NCI-H774 (cell line): ENCODE measurements around the gene CELA3A.
"Not testable (repeated sequence)": the region's sequence is repeated elsewhere in the genome, so short reads cannot be mapped to it uniquely, and the experiment has no call there.

Experiments
- DNase-seq: peaks from one replicate; lab custom pipeline; 2025; lab: John Stamatoyannopoulos, UW

CELA3A gene

GRCh38 chr1:22001409-22001808, at the start of gene CELA3A:
CELA3A (plus strand) TSS chr1:22001657; CDS start chr1:22001675, 18 bp downstream.
- no peak for DNase-seq

- no peak for DNase-seq
Observed at GRCh38 chr1:21952786-21953520, 48.5 kb upstream of the CELA3A start.

GRCh38 chr1:21955058-21955457, 46.4 kb upstream of the CELA3A start:
- no peak for DNase-seq

GRCh38 chr1:21955501-21956281, 45.8 kb upstream of the CELA3A start:
- no peak for DNase-seq

- DNase-seq: no peak
Observed at GRCh38 chr1:21956720-21957552, 44.5 kb upstream of the CELA3A start.

GRCh38 chr1:21961337-21961736, 40.1 kb upstream of the CELA3A start:
- DNase-seq: no peak

- no peak for DNase-seq
Observed at GRCh38 chr1:21961799-21962198, 39.7 kb upstream of the CELA3A start.

GRCh38 chr1:21963477-21964217, 37.8 kb upstream of the CELA3A start:
- peak; percentile 29 for DNase-seq

- DNase-seq: no peak
Observed at GRCh38 chr1:21966247-21967000, 35.0 kb upstream of the CELA3A start.

GRCh38 chr1:21967216-21967615, 34.2 kb upstream of the CELA3A start:
- not testable (repeated sequence) for DNase-seq

- DNase-seq: not testable (repeated sequence)
Observed at GRCh38 chr1:21969066-21969465, 32.4 kb upstream of the CELA3A start.

- DNase-seq: not testable (repeated sequence)
Observed at GRCh38 chr1:21970523-21970922, 30.9 kb upstream of the CELA3A start.

- not testable (repeated sequence) for DNase-seq
Observed at GRCh38 chr1:21972973-21973441, 28.4 kb upstream of the CELA3A start.

- not testable (repeated sequence) for DNase-seq
Observed at GRCh38 chr1:21973948-21974347, 27.5 kb upstream of the CELA3A start.

- DNase-seq: peak; percentile 38
Observed at GRCh38 chr1:21974699-21975098, 26.8 kb upstream of the CELA3A start.

GRCh38 chr1:21975296-21975695, 26.2 kb upstream of the CELA3A start:
- not testable (repeated sequence) for DNase-seq

- DNase-seq: not testable (repeated sequence)
Observed at GRCh38 chr1:21976703-21977239, 24.7 kb upstream of the CELA3A start, which contains the start of gene CELA3B. CELA3B (plus strand) TSS chr1:21977022; CDS start chr1:21977040, 18 bp downstream.

- DNase-seq: not testable (repeated sequence)
Observed at GRCh38 chr1:21978209-21978608, 23.2 kb upstream of the CELA3A start.

GRCh38 chr1:21980515-21981220, 20.8 kb upstream of the CELA3A start:
- DNase-seq: not testable (repeated sequence)

- not testable (repeated sequence) for DNase-seq
Observed at GRCh38 chr1:21981253-21981652, 20.2 kb upstream of the CELA3A start.
